ENCODE data around the gene PEX19.

The PEX19 gene

GRCh38 chr1:160243767-160244166, 41.2 kb downstream of the PEX19 start:
- in situ Hi-C loops (cut with MboI; ENCODE audit: low sequenced_read_pairs), result no loop called here

- in situ Hi-C loops (cut with MboI; ENCODE audit: low sequenced_read_pairs), result no loop called here
Measured at GRCh38 chr1:160239582-160240299, 45.2 kb downstream of the PEX19 start.

GRCh38 chr1:160238408-160238807, 46.5 kb downstream of the PEX19 start:
- in situ Hi-C loops (cut with MboI; ENCODE audit: low sequenced_read_pairs), result no loop called here

GRCh38 chr1:160237558-160237957, 47.4 kb downstream of the PEX19 start:
- in situ Hi-C loops (cut with MboI; ENCODE audit: low sequenced_read_pairs), result no loop called here

- in situ Hi-C loops (cut with MboI; ENCODE audit: low sequenced_read_pairs), result no loop called here
Measured at GRCh38 chr1:160236806-160237205, 48.1 kb downstream of the PEX19 start.

GRCh38 chr1:160232911-160233310, 52.0 kb downstream of the PEX19 start:
- in situ Hi-C loops (cut with MboI; ENCODE audit: low sequenced_read_pairs), result no loop called here

- in situ Hi-C loops (cut with MboI; ENCODE audit: low sequenced_read_pairs), result no loop called here
Measured at GRCh38 chr1:160228431-160228830, 56.5 kb downstream of the PEX19 start.

- in situ Hi-C loops (cut with MboI; ENCODE audit: low sequenced_read_pairs), result no loop called here
Measured at GRCh38 chr1:160227561-160227960, 57.4 kb downstream of the PEX19 start.

GRCh38 chr1:160227034-160227433, 57.9 kb downstream of the PEX19 start:
- in situ Hi-C loops (cut with MboI; ENCODE audit: low sequenced_read_pairs), result no loop called here

Data from HL-60/S4 (cell line).